Stimulated activated CD4-positive, alpha-beta T cell treated with anti-CD3 and anti-CD28 coated beads, Interleukin-15, amount 100 ng/mL, for 24 hours (primary cell): Measurements from ENCODE around the gene CANT1.

Experiments used
- DNase-seq: peaks from one replicate; pipeline ENCODE4 v3.0.0-alpha.2; 2020

Gene CANT1

DNA sequence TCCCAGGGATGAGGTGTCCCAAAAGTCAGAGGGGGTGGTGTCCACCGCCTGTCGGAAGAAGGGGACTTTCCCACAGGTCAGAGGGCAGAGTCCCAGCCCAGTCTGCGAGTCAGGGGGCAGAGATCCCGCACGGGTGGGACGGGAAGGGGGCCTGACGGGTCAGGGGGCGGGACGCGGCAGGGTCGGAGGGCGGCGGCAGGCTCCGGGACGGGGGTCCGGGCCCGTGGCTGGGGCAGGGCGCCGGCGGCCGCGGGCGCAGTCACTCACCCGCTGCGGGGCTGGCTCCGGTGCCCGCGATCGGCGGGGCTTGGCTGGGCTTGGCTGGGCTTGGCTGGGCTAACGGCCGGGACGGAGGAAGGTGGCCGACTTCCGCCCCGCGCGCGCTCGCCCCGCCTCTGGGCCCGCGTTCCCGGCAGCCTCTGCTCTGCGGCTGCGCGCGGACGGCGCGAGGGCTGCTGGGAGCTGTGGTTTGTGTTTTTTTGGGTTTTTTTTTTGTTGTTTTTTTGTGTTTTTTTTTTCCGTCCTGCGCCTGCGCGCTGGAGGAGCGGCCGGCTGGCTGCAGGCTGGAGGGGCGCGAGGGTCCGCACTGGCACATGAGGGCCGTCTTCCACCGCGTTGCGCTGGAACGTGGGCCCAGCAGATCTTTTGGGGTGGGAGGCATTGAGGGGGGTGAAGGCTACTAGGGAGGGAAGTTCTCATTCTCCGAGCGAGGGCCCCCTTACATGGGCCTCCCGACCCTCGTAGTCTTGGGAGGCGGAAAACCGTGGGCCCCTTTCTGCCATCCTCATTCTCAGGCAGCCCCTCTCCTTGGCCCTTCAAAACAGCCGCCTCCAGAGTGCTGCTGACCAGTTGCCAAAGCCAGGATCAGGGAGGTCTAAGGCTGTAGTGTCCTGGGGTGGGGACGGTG, at the start of gene CANT1:
Gene CANT1 (minus strand): TSS at position 368 of the 907 bp plus-strand sequence. CDS start 12,142 bp downstream, outside the sequence.
- peak; percentile 87 for DNase-seq

DNA sequence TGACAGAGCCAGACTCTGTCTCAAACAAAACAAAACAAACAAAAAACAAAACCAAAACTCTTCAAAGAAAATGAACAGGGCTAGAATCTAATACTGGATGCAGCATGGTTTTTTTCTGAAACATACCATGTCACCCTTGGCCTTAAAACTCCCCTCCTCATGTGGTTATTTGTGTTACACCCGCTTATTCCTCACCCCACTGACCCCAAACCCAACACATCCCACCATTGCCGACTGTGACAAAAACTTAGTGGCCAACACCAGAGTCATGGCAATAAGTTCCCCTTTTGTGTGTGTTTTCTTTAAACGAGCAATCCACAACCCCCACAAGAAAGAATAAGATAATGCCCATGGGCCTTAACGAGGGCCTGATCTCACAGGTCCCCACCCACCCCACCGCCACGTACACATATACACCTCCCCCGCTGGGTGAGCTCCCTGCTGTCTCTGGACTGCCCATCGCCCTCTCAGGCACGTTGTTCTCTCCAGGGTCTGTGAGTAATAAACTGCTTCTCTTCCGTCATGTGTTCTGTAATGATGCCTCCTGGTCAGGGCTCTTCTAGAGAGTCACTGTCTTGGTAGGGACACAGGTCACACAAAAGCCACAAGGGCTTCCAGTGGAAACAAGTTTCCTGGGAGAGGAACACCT, 48.3 kb upstream of the CANT1 start:
- no peak for DNase-seq

DNA sequence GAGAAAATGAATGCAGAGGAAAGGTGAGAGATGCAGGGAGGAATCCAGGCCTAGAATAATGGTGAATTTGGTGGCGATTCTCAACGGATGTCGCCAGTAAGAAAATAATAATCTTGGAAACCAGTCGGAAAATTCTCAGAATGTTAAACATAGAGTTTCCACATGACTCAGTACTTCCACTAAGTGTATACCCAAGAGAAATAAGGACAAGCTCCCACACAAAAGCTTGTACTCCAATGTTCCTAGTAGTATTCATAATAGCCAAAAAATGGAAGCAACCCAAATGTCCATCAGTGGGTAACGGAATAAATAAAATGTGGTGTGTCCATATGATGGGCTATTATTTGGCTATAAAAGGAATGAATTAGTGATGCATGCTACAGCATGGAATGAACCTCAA, 45.6 kb upstream of the CANT1 start:
- DNase-seq = no peak

DNA sequence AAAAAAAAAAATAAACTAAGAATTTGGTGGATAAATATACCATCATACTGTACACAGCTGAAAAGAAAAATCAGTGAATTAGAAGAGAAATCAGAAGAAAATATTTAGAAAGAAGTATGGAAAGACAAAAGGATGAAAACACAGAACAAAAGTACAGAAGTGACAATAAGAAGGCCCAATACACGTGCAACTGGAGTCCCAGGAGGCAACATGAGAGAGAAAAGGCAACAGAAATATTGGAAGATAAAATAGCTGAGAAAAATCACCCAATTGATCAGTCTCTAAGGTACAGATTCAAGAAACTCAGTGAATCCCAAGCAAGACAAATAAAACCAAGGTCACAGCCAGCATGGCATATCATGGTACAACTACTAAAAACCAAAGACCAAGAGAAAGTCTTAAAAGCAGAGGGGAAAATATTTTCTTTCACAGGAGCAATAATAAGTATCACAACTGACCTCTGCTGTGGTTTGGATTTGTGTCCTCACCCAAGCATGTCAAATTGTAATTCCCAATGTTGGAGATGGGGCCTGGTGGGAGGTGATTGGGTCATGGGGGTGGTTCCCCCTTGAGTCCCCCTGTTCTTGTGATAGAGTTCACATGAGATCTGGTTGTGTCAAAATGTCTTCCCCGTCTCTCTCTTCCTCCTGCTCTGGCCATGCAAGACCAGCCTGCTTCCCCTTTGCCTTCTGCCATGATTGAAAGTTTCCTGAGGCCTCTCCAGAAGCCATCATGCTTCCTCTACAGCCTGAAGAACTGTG, 44.8 kb upstream of the CANT1 start:
- no peak for DNase-seq

DNA sequence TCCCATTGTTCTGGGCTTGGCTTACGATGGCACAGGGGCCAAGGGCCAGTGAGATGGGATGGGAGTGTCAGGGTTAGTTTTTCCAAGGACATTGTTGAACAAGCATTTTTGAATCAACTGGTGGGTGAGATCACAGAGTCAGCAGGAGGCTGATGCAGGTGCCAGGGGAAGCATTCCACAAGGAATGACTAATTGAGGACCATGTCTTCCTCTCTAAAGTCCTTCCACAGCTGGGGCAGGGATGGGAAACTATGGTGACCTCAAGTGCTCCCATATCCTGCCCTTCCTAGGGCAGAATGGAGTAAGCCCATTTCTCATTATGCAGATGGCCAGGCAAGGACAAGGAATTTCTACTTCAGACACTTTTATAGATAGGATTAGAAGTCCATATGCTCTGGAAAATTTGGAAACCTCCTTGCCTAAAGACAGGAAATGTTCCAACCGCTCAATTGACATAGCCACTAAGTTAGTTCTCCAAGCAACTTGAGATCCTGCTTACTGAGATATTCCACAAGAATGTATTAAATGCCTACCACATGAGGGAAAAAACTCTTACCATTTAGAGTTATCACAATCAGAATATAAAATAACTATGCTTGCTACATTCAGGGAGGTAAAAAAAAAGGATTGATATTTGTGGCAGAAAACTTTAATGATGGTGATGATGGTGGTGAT, 43.8 kb upstream of the CANT1 start:
- no peak for DNase-seq

DNA sequence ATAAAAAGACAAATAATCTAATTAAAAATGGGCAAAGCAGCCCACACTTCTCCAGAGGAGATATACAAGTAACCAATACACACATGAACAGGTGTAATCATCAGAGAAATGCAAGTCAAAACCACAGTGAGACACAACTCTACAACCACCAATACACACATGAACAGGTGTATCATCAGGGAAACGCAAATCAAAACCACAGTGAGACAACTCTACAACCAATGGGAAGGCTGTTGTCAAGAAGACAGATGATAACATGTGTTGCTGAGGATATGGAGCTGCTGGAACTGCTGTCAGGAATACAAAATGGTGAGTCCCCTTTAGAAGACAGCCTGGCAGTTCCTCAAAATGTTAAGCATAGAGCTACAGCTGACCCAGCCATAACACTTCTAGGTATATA, 42.6 kb upstream of the CANT1 start:
- DNase-seq = no peak

DNA sequence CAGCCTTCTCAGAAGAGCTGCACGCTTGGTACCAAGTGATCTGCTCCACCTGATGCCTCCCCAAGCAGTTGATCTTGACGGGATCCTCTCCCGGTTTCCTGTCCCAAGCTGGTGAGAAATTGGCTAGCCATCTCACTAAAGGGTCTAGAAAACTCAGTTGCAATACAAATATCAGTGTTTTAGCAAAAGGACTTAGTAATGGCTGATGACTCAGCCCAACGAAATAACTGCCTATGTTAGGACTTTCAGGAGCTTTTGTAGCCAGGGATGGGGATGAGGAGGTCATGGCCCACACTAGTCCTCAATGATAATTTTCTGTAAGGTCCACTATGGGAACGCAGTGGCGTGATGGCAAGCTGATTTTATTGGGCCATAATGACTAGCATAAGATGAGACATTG, 41.7 kb upstream of the CANT1 start:
- no peak for DNase-seq

DNA sequence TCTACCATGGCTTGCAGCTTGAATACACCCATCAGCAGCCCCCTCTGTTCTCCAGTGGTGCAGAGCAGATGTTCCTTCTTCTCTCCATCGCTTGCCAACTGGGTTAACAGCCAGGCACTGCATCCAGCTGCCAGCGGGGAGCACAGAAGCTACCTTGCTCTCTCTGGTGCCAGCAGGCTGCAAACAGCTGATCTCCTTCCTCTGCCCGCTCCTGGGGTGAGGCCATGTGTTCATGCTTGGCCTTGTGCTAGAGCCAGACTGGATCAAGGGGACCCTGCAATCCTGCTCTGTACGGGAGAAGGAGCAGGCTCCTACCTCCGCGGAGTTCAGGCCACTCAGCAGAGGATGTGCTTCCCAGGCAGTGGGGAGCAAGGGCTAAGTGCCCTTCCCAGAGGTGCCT, 41.0 kb upstream of the CANT1 start:
- no peak for DNase-seq

DNA sequence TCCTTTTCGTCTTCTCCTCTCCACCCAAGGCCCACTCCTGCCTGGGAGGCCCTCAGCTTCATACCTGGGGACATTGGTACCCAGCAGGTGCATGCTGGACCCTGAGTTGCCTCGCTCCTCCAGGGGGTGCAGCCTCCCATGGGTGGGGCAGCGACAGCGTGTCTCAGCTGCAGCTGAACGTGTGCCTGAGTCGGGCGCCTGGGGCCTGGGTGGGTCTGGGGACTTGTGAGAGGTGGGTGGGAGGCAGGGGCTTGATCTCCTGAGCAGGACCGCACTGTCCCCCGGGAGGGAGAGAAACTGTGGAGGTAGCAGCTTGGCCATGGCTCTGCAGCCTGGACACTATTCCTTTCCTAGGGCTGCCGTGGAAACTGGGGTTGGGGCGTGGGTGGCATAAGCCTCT, 40.3 kb upstream of the CANT1 start:
- no peak for DNase-seq

DNA sequence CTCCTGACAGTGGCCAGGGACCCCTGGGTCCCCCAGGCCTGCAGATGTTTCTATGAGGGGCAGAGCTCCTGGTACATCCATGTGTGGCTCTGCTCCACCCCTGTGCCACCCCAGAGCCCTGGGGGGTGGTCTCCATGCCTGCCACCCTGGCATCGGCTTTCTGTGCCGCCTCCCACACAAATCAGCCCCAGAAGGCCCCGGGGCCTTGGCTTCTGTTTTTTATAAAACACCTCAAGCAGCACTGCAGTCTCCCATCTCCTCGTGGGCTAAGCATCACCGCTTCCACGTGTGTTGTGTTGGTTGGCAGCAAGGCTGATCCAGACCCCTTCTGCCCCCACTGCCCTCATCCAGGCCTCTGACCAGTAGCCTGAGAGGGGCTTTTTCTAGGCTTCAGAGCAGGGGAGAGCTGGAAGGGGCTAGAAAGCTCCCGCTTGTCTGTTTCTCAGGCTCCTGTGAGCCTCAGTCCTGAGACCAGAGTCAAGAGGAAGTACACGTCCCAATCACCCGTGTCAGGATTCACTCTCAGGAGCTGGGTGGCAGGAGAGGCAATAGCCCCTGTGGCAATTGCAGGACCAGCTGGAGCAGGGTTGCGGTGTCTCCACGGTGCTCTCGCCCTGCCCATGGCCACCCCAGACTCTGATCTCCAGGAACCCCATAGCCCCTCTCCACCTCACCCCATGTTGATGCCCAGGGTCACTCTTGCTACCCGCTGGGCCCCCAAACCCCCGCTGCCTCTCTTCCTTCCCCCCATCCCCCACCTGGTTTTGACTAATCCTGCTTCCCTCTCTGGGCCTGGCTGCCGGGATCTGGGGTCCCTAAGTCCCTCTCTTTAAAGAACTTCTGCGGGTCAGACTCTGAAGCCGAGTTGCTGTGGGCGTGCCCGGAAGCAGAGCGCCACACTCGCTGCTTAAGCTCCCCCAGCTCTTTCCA, 39.5 kb upstream of the CANT1 start:
- no peak for DNase-seq

DNA sequence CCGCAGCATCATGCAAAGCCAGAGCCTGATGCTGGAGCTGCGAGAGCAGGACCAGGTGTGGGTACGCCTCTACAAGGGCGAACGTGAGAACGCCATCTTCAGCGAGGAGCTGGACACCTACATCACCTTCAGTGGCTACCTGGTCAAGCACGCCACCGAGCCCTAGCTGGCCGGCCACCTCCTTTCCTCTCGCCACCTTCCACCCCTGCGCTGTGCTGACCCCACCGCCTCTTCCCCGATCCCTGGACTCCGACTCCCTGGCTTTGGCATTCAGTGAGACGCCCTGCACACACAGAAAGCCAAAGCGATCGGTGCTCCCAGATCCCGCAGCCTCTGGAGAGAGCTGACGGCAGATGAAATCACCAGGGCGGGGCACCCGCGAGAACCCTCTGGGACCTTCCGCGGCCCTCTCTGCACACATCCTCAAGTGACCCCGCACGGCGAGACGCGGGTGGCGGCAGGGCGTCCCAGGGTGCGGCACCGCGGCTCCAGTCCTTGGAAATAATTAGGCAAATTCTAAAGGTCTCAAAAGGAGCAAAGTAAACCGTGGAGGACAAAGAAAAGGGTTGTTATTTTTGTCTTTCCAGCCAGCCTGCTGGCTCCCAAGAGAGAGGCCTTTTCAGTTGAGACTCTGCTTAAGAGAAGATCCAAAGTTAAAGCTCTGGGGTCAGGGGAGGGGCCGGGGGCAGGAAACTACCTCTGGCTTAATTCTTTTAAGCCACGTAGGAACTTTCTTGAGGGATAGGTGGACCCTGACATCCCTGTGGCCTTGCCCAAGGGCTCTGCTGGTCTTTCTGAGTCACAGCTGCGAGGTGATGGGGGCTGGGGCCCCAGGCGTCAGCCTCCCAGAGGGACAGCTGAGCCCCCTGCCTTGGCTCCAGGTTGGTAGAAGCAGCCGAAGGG, 38.6 kb upstream of the CANT1 start:
- DNase-seq = no peak

DNA sequence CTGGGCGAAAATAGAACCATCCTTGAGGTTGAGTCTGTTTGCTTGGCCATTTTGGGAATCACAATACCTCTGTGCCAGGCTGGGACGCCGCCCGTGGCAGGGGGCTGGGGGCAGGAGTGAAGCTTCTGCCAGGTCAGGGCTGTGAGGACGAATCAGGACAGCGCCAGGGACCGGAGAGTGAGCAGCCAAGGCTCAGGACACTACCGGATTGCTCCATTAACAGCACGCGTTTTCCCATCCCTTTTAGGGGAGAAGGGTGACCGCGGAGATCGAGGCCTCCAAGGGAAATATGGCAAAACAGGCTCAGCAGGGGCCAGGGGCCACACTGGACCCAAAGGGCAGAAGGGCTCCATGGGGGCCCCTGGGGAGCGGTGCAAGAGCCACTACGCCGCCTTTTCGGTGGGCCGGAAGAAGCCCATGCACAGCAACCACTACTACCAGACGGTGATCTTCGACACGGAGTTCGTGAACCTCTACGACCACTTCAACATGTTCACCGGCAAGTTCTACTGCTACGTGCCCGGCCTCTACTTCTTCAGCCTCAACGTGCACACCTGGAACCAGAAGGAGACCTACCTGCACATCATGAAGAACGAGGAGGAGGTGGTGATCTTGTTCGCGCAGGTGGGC, 37.8 kb upstream of the CANT1 start:
- DNase-seq = no peak

DNA sequence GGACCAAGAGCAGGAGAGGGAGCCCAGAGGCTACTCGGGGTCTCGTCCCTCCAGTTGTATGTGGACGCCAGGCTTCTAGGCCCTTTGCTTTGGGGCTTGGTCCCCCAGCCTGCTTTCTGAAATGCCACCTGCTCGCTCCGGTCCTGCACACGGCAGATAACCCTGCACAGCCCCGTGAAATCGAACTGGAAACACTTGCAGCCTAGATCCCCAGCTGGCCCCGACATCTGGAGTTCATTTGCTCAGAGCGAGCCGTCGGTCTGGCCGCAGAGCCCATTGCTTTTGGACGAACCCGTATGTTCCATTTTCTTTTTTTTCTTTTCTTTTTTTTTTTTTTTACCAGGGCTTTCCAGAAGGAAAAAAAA, 37.3 kb upstream of the CANT1 start:
- no peak for DNase-seq

DNA sequence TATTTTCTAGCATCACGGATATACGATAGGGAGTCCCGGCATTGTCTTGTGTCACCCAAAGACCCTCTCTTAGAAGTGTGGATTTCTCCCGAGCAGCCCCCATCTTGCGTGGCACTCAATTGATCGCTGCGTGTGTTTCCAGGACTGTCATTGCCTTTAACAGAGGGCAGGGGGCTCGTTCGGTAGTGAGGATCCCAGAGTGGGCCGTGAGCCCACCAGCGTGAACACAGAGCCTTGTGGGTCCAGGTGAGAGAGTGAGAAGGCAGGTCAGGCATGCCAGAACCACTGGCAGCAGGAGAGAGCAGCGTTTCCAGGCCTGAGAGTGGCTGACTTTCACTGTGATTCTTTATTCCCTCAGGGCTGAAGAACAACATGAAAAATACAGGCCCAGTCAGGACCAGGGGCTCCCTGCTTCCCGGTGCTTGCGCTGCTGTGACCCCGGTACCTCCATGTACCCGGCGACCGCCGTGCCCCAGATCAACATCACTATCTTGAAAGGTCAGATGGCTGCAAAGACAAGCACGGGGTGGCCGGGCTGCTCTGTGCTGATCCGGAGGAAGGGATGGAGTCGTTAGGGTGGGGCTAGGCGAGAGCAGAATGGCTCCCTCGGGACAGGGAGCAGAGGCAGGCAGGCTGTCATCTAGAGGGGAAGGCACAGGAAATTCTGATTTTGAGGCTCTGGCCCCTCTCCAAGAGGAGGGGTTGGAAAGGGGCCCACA, 36.8 kb upstream of the CANT1 start:
- DNase-seq = no peak

DNA sequence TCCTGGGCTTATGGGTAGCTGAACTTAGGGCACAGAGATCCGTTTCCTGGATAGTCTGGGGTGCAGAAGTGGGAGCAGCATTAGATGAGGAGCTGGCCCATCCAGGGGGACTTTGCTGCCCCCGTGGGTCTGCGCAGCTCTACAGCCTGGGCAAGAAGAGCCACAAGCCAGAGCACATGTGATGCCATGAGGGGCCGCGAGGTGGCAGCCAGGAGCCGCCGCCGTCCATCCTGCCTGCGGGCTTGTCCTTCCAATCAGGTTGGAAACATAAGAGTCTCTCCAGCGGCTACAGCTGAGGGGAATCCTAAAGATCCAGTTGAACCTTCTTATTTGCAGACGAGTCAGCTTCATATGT, 36.3 kb upstream of the CANT1 start:
- DNase-seq = peak; percentile 75

DNA sequence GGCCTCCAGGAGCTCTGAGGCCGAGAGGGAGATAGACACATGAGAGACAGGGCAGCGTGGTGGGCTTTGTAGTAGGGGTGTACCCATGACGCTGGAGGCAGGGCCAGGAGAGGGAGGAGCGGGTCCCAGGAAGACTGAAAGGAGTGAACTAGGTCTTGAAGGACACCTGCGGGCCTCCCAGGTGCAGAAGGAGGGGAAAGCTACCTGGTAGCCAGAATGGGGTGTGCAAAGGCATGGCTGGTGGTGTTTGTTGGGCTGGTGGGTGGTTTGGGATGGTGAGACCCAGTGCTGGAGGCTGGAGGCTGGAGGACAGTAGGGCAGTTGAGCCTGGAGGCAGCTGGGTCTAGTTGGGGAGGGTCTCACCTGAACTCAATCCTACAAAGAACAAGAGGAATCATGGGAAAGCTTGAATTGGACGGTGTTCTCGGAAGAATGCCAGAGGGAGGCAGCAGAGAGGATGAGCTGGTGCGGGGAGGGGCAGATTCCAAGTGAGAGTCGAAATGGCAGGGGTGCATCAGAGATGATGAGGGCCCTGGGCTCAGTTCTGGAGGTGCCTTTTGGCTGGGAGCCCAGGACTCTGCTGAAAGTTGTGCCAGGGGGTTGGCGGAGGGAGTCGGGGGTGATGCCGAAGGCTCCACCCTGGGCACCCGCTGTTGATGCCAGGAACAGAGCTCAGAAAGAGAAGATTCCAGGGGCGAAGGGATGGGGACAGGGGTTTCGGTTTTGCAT, 35.6 kb upstream of the CANT1 start:
- DNase-seq = no peak

DNA sequence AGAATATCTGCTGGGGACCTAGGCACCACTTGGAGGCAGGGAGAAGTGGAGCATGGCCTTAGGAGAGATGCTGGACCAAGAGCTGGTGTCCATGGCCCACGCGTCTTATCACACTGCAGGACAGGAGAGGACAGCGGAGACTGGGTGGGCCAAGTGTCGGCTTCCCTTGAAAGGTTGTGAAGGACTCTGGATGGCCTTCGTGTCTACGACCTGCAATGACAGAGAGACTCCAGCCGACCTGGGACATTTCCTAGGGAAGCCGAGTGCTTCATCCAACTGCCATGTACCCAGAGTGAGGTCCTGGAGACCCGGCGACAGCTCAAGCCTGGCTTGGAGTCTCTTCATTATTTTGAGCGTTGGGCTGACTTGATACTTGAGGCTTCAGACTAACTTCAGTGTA, 34.9 kb upstream of the CANT1 start:
- DNase-seq = no peak

DNA sequence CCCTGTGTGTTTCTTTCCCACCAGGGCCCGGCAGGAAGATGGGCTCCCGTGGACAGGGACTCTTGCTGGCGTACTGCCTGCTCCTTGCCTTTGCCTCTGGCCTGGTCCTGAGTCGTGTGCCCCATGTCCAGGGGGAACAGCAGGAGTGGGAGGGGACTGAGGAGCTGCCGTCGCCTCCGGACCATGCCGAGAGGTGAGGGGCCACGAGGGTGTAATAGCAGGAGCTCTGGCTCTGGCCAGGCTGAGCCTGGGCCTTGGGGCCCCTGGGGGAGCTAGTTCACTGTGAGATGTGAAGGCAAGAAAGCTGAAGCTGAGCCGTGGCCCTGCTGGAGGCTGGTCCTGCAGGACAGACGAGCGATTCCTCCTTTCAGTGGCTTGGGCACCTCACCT, 34.4 kb upstream of the CANT1 start:
- DNase-seq = no peak
